ENCODE measurements around the gene SAMM50.

GRCh38 chr22:43998679-43999264, 43.5 kb downstream of the SAMM50 start:
- TF ChIP-seq BHLHE40 (IDR thresholded peaks at IDR 0.05; ENCODE audit: borderline replicate concordance) (no peak), FOXK2 (IDR thresholded peaks at IDR 0.05) (no peak), TARDBP (IDR thresholded peaks at IDR 0.05) (no peak), ELF4 (IDR thresholded peaks at IDR 0.05) (no peak)
